Measurements from ENCODE around the gene TMEM59L.
"Not testable (repeated sequence)": the region's sequence is repeated elsewhere in the genome, so short reads cannot be mapped to it uniquely, and the experiment has no call there.

TMEM59L gene

GRCh38 chr19:18594096-18594823 is 18.4 kb upstream of the TMEM59L start:
- peak; percentile 67 for DNase-seq (ENCODE audit: low read depth)

DNA sequence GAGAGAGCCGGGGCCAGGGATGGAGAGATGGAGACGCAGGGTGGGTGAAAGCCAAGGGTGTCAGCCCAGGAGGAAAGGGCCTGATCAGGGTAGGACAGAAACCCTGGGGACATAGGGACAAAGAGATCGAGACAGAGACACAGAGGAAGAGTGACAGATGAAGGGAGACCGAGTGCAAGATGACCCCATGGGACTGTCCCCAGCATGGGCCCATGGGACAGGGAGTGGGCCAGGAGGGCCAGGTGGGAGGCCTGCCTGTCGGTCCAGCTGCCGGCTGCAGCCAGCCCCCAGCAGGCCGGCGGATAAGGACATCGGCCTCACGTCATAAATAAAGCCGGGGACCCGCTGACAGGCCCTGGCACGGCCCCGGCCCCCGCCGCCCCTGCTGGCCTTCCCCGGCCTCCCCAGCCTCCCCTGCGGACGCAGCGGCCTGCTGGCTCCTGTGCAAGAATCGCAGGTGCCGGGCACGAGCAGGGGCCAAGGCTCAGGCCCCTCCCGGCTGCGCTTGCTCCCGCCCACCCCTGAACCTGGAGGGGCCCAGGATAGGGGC is 17.8 kb upstream of the TMEM59L start:
- DNase-seq (ENCODE audit: low read depth) = no peak

GRCh38 chr19:18595475-18595874 is 17.2 kb upstream of the TMEM59L start:
- DNase-seq (ENCODE audit: low read depth) = no peak

- DNase-seq (ENCODE audit: low read depth) = no peak
Observed at GRCh38 chr19:18596752-18597157, 15.9 kb upstream of the TMEM59L start.

- no peak for DNase-seq (ENCODE audit: low read depth)
Observed at GRCh38 chr19:18597809-18598660, 14.6 kb upstream of the TMEM59L start.

GRCh38 chr19:18599485-18599884 is 13.2 kb upstream of the TMEM59L start:
- no peak for DNase-seq (ENCODE audit: low read depth)

- DNase-seq (ENCODE audit: low read depth) = not testable (repeated sequence)
Observed at GRCh38 chr19:18600692-18601397, 11.8 kb upstream of the TMEM59L start.

DNA sequence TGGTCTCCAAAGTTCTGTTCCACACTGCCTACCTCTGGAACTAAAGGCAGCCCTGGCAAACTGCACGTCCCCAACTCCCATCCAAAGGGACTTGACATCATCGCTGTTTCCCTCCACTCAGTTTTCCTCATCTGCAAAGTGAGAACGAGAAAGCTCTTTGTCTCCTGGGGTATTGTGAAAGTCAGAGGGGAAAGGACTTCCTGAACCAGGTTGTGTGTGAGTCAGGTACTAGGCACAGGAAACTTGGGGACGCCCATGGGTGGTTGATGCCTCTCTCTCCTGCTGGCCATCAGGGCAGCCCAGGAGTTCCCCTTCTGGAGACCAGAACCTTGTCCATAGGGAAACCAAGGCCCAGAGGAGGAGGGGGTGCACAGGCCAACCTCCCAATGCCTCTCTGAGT is 10.8 kb upstream of the TMEM59L start:
- no peak for DNase-seq (ENCODE audit: low read depth)

- DNase-seq (ENCODE audit: low read depth) = no peak
Observed at GRCh38 chr19:18603255-18603957, 9.3 kb upstream of the TMEM59L start.

- DNase-seq (ENCODE audit: low read depth) = no peak
Observed at GRCh38 chr19:18603958-18604819, 8.5 kb upstream of the TMEM59L start.

- no peak for DNase-seq (ENCODE audit: low read depth)
Observed at GRCh38 chr19:18604820-18605159, 7.9 kb upstream of the TMEM59L start.

GRCh38 chr19:18605196-18605545 is 7.5 kb upstream of the TMEM59L start:
- DNase-seq (ENCODE audit: low read depth) = no peak

- no peak for DNase-seq (ENCODE audit: low read depth)
Observed at GRCh38 chr19:18605546-18606280, 7.0 kb upstream of the TMEM59L start.

DNA sequence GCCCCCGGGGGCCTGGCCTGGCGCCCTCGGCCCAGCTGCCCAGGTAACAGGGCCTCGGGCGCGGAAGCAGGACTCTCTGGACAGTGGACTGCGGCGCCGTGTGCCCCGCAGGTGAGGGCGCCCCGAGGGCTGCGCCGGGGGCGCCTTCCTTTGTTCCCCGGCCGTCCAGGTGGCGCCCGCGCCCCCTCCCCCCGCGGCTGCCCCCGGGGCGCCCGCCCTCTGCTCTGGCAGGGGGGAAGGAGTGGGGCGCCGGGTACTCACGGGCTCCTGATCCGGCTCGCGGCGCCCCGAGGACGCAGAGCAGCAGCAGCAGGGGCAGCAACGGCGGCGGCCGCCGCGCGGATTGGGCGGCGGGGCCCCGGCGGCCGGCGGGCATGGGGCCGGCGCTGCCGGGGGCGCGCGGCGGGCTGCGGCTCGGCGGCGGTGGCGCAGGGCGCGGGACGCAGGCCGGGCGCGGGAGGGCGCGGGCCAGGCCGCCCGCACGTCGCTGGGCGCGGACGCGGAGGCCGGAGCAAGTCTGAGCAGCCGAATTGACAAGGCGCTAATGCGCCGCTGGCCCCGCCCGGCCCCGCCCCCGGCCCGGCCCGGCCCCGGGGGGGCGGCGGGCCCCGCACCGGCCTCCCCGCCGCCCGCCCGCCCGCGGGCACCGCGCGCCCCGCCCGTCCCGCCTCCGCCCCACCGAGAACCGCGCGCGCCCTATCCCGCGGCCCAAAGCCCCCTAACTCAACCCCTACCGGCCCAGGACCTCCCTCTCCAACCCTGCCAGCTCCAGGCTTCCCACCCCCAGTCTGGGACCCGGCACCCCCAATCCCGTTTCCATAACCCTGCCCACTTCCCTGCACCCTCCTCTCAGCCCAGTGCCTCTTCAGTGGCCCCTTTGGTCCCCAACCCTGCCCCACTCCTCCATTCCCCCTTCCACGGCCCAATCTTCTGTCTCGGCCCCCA is 6.1 kb upstream of the TMEM59L start, which contains the start of gene CRLF1:
Gene CRLF1 (minus strand): TSS at position 519 of the 945 bp plus-strand sequence. CDS start 143 bp downstream, at position 376.
- DNase-seq (ENCODE audit: low read depth) = no peak

DNA sequence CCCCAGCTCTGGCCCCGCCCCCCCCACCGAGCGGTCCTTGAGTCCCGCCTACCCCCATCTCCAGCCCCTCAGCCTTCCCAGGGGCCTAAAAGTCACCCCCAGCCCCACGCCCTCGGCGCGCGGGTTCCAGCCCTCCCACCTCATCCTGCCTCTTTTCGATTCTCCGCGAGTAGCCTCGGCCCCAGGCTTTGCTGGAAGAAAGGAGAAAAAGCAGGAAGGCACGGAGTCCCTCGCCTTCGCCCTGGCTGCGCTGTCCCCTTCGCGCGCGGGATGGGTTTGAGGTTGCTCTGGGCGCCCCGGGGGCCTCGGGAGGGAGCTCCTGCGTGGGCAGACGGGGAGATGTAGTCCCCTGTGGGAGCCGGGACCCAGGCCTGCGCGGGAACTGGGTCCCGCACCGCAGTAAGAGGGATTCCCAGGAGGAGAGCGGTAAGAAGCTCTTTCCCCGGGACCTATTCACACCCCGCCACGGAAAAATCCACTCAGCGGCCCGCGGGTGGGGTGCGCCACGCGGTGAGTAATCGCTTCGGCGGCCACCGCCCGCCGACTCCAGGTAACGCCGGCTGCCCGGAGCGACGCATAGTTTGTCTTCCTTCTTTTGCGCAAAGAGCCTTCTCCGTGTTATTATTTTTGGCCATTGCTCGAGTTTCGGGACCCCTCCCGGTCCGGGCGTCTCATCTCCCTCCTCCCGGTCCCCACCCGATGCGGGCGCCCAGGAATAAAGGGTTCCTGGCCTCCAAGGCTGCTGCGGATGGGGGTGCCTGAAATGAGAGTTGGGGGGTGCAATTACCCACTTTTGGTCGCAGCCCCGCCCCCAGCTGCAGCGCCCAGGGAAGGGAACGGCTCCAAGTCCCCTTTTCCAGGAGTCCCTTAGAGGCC is 5.2 kb upstream of the TMEM59L start:
- no peak for DNase-seq (ENCODE audit: low read depth)

GRCh38 chr19:18608102-18608804 is 4.4 kb upstream of the TMEM59L start:
- DNase-seq (ENCODE audit: low read depth) = no peak

Measured in stimulated activated CD8-positive, alpha-beta memory T cell treated with anti-CD3 and anti-CD28 coated beads, Interleukin-12 subunit alpha, Interleukin-12 subunit beta, amount 100 ng/mL, for 4 hours (primary cell).